Endothelial cell of umbilical vein (primary cell): ENCODE data around the gene LIX1. TPM values are rescaled to one million over a fixed set of nuclear protein-coding genes. Genes with fewer than 3 reads are reported as not detected.

Experiments
- BruUV-seq: library from RNA; stranded (reverse); fragments of 400-500 nt; replicated peaks from 2 replicates; lab custom pipeline; 2021; lab: Mats Ljungman, UMichigan
- CTCF ChIA-PET: fragments of 300-600, 350-600 bp; sonication (Branson Sonifier 250); formaldehyde crosslinking; loops from one replicate; lab custom pipeline; 2021; ENCODE audit warnings: antibody characterized with exemption, inconsistent platforms; lab: Charles Lee
- POLR2A ChIA-PET: fragments of 300-600, 350-600 bp; sonication (Branson Sonifier 250); formaldehyde crosslinking; loops from one replicate; lab custom pipeline; 2021; ENCODE audit warnings: antibody characterized with exemption, inconsistent platforms; lab: Charles Lee
- DNase-seq: peaks from one replicate; pipeline ENCODE4 v3.0.0-alpha.2; 2011; ENCODE audit warnings: low read depth, low spot score
- FAIRE-seq: peaks from 2 replicates; lab custom pipeline; 2011; peaks lifted over from hg19 to GRCh38; lab: Jason Lieb, UNC
- H2AFZ ChIP-seq: 2 replicates; pipeline ENCODE4 v1.6.0; 2012; ENCODE audit warnings: low read depth, low read length, control low read depth, inconsistent platforms
- H3K27ac ChIP-seq: 2 replicates; pipeline ENCODE4 v1.5.1; 2011; ENCODE audit warnings: low read depth, mild to moderate bottlenecking, control low read depth, low read length, moderate library complexity; ENCODE audit not compliant: insufficient read depth
- H3K27me3 ChIP-seq, 2 experiments: 2 replicates each; pipeline versions ENCODE4 v1.6.0 to v1.6.1; 2011; ENCODE audit warnings: low read length in 2 of 2, mixed read lengths in 1 of 2; ENCODE audit not compliant: control insufficient read depth in 2 of 2, insufficient read depth in 2 of 2
- H3K36me3 ChIP-seq, 2 experiments: 2 replicates in 1 of 2; 3 replicates in 1 of 2; pipeline ENCODE4 v1.5.1; 2011; ENCODE audit warnings: low read length in 2 of 2, mild to moderate bottlenecking in 1 of 2, moderate library complexity in 1 of 2; ENCODE audit not compliant: control insufficient read depth in 2 of 2, insufficient read depth in 2 of 2; ENCODE audit errors: extremely low read depth in 1 of 2
- H3K4me1 ChIP-seq: 3 replicates; pipeline ENCODE4 v1.5.1; 2011; ENCODE audit warnings: mild to moderate bottlenecking, low read length; ENCODE audit not compliant: control insufficient read depth, insufficient read depth; ENCODE audit errors: extremely low read depth
- H3K4me2 ChIP-seq: 2 replicates; pipeline ENCODE4 v1.6.1; 2011; ENCODE audit warnings: low read length, control low read depth, mixed read lengths; ENCODE audit not compliant: insufficient read depth
- H3K4me3 ChIP-seq, 3 experiments: fragments of 200-600 bp in 1 of 3; sonication (generic), shearing (Covaris generic) in 1 of 3; replicated peaks in 1 of 3; 2 replicates each; pipeline ENCODE4 v1.5.1; 2011 to 2016; ENCODE audit warnings: control low read depth in 3 of 3, low read length in 3 of 3, mild to moderate bottlenecking in 2 of 3, inconsistent platforms in 1 of 3, low read depth in 1 of 3, moderate library complexity in 1 of 3; ENCODE audit not compliant: insufficient read depth in 1 of 3
- H3K79me2 ChIP-seq: 2 replicates; pipeline ENCODE4 v1.6.0; 2012; ENCODE audit warnings: low read length, inconsistent platforms; ENCODE audit not compliant: control insufficient read depth, insufficient read depth
- H3K9ac ChIP-seq: replicated peaks from 2 replicates; pipeline ENCODE3; 2011; ENCODE audit warnings: low read length, control low read depth; ENCODE audit not compliant: insufficient read depth; ENCODE audit errors: extremely low read depth
- H3K9me1 ChIP-seq: replicated peaks from 3 replicates; pipeline ENCODE4 v1.6.0; 2011; ENCODE audit warnings: mild to moderate bottlenecking, low read length; ENCODE audit not compliant: control insufficient read depth, insufficient read depth; ENCODE audit errors: extremely low read depth
- H3K9me3 ChIP-seq: replicated peaks from 2 replicates; pipeline ENCODE4 v1.5.1; 2012; ENCODE audit warnings: low read length, inconsistent platforms; ENCODE audit not compliant: control insufficient read depth, insufficient read depth
- H4K20me1 ChIP-seq: replicated peaks from 2 replicates; pipeline ENCODE3; 2011; ENCODE audit warnings: mild to moderate bottlenecking, low read length; ENCODE audit not compliant: control insufficient read depth, insufficient read depth; ENCODE audit errors: extremely low read depth
- CTCF ChIP-seq, 2 donors: IDR thresholded peaks; 1 replicate in 1 of 2; 2 replicates in 1 of 2; pipeline ENCODE4 v1.5.1; 2011; ENCODE audit warnings: low read length in 2 of 2, mild to moderate bottlenecking in 2 of 2, moderate library complexity in 2 of 2, control low read depth in 1 of 2, inconsistent platforms in 1 of 2, low read depth in 1 of 2; ENCODE audit not compliant: insufficient read depth in 1 of 2; ENCODE audit errors: extremely low read depth in 1 of 2
- EZH2 ChIP-seq: IDR thresholded peaks from 2 replicates; pipeline ENCODE4 v1.6.1; 2012; ENCODE audit warnings: borderline replicate concordance, low read depth, mild to moderate bottlenecking, moderate library complexity, low read length, inconsistent platforms; ENCODE audit not compliant: severe bottlenecking
- FOS ChIP-seq: IDR thresholded peaks from 2 replicates; pipeline ENCODE4 v1.6.1; 2011; ENCODE audit warnings: mild to moderate bottlenecking, low read length, moderate library complexity, borderline replicate concordance; ENCODE audit not compliant: insufficient read depth
- GATA2 ChIP-seq: IDR thresholded peaks from 2 replicates; pipeline ENCODE4 v1.7.0; 2011; ENCODE audit warnings: low read depth, mild to moderate bottlenecking, moderate library complexity, mixed read lengths, low read length; ENCODE audit not compliant: insufficient read length, insufficient read depth
- JUN ChIP-seq: IDR thresholded peaks from 2 replicates; pipeline ENCODE4 v1.6.1; 2011; ENCODE audit warnings: borderline replicate concordance, low read depth; ENCODE audit not compliant: insufficient read length, insufficient read depth
- MAX ChIP-seq: IDR thresholded peaks from 2 replicates; pipeline ENCODE4 v1.6.1; 2011; ENCODE audit not compliant: insufficient read depth, insufficient read length
- MYC ChIP-seq: IDR thresholded peaks from one replicate; pipeline ENCODE4 v1.6.1; 2011; ENCODE audit warnings: mild to moderate bottlenecking, low read depth, low read length
- POLR2A ChIP-seq: IDR thresholded peaks from 2 replicates; pipeline ENCODE4 v1.6.1; 2012; ENCODE audit warnings: low read depth, mild to moderate bottlenecking, control low read depth, low read length
- POLR2AphosphoS5 ChIP-seq: IDR thresholded peaks from 2 replicates; pipeline ENCODE4 v1.6.1; 2012; ENCODE audit warnings: low read depth, mild to moderate bottlenecking, control low read depth, low read length, moderate library complexity; ENCODE audit not compliant: insufficient read depth
- dilution Hi-C: fragments of 300-500 bp; cut with MboI; formaldehyde crosslinking; loops from one replicate; pipeline ENCODE4 v1.15.0; 2019; ENCODE audit warnings: low sequenced_read_pairs; ENCODE audit not compliant: extremely low pct_ligation_motif_present
- intact Hi-C: fragments of 100-400 bp; cut with micrococcal nuclease; formaldehyde crosslinking; loops from one replicate; pipeline ENCODE4 v1.10.0; 2022
- polyA plus RNA-seq, 4 experiments: library from polyadenylated mRNA; depleted of rRNA in 3 of 4; stranded (reverse) in 3 of 4; unstranded in 1 of 4; fragments of >200 nt; gene quantifications; 2 replicates each; pipeline versions ENCODE4 v1.2.1 to v1.2.3, GENCODE V29; 2011 to 2012; ENCODE audit warnings: missing spikeins in 1 of 4
- total RNA-seq: library from RNA; stranded (reverse); gene quantifications from 2 replicates; pipeline ENCODE4 v1.2.3, GENCODE V29; 2021

Gene LIX1
- total and polyA plus RNA-seq, 2 donors (not counting 3 experiments of a cell fraction or from before 2014, with no cell fraction given), result not detected

GRCh38 chr5:97056263-97056662 is 86.1 kb downstream of the LIX1 start:
- Histone ChIP-seq H3K4me1 (no peaks in the 10 kb centered on the region), H3K4me3 (no peak overlapping the region), H3K9me1 (no peaks in the 10 kb centered on the region), H2AFZ (no peak overlapping the region), H3K9ac (no peak overlapping the region), H3K9me3 (no peaks in the 10 kb centered on the region), H3K27ac (no peak overlapping the region), H4K20me1 (no peaks in the 10 kb centered on the region), H3K4me2 (no peak overlapping the region), H3K79me2 (no peaks in the 10 kb centered on the region), H3K36me3 (no peaks in the 10 kb centered on the region), H3K27me3 (peaks cover 3 to 11% of the 10 kb centered on the region in 2 experiments)
- DNase-seq (no peak), FAIRE-seq (no peak)
- no peak for TF ChIP-seq POLR2A
- no peak for TF ChIP-seq FOS
- no peak for TF ChIP-seq POLR2AphosphoS5
- no peak for TF ChIP-seq MYC
- TF ChIP-seq GATA2, result no peak
- TF ChIP-seq JUN, result no peak
- TF ChIP-seq MAX, result no peak
- no peak for TF ChIP-seq EZH2
- TF ChIP-seq CTCF (IDR thresholded peaks at IDR 0.05; ENCODE audit: extremely low read depth in 1 of 2, insufficient read depth in 1 of 2, low read depth in 1 of 2, low read length in 2 of 2), result no peak
- BruUV-seq, result no TSS peak
- POLR2A ChIA-PET, result no interaction called here
- dilution Hi-C loops (no loop called here), intact Hi-C loops (no loop called here)
- CTCF ChIA-PET, result no interaction called here
